ENCODE measurements around the gene HERPUD1. TPM values are rescaled to one million over a fixed set of nuclear protein-coding genes. Genes with fewer than 3 reads are reported as not detected.

The HERPUD1 gene
- total RNA-seq, 1 donor from 2014 or later: 16.1 TPM

DNA sequence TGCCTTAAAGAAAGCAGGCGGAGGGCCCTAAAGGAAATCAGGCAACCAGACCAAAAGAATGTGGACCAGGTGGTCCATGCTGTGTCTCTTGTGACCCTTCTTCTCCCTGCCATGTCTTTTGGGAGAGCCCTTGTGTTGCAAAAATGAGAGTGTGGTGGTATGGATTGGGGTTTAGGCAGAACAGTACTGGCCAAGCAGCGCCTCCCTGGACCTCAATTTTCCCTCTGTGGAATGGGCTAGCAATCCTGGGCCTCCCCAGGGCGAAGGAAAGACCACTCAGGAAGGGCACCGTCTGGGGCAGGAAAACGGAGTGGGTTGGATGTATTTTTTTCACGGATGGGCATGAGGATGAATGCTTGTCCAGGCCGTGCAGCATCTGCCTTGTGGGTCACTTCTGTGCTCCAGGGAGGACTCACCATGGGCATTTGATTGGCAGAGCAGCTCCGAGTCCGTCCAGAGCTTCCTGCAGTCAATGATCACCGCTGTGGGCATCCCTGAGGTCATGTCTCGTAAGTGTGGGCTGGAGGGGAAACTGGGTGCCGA lies 49.9 kb downstream of the HERPUD1 start:
- TF ChIP-seq EZH2 (IDR thresholded peaks at IDR 0.05) (no peak), EZH2phosphoT487 (IDR thresholded peaks at IDR 0.05) (no peak)
- TF ChIP-seq, protein P1, sequence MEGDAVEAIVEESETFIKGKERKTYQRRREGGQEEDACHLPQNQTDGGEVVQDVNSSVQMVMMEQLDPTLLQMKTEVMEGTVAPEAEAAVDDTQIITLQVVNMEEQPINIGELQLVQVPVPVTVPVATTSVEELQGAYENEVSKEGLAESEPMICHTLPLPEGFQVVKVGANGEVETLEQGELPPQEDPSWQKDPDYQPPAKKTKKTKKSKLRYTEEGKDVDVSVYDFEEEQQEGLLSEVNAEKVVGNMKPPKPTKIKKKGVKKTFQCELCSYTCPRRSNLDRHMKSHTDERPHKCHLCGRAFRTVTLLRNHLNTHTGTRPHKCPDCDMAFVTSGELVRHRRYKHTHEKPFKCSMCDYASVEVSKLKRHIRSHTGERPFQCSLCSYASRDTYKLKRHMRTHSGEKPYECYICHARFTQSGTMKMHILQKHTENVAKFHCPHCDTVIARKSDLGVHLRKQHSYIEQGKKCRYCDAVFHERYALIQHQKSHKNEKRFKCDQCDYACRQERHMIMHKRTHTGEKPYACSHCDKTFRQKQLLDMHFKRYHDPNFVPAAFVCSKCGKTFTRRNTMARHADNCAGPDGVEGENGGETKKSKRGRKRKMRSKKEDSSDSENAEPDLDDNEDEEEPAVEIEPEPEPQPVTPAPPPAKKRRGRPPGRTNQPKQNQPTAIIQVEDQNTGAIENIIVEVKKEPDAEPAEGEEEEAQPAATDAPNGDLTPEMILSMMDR (IDR thresholded peaks at IDR 0.05): no peak
- H3K36me3 ChIP-seq: no peaks in the 10 kb centered on the region
- H4K20me1 ChIP-seq (ENCODE audit: low read depth): no peaks in the 10 kb centered on the region
- no peak overlapping the region for H3K4me3 ChIP-seq
- H3K4me3 Mint-ChIP-seq: no peak overlapping the region
- H3K27me3 ChIP-seq: peaks cover under 1% of the 10 kb centered on the region
- peaks cover 7% of the 10 kb centered on the region for H3K4me1 Mint-ChIP-seq
- no peaks in the 10 kb centered on the region for H3K79me2 ChIP-seq (ENCODE audit: low read depth)
- H2AFZ ChIP-seq (replicated peaks): no peak overlapping the region
- no peak overlapping the region for H3K27ac ChIP-seq
- peaks cover 12% of the 10 kb centered on the region for H3K4me1 ChIP-seq
- peaks cover 18% of the 10 kb centered on the region for H3K27me3 Mint-ChIP-seq (ENCODE audit: insufficient read depth, low read depth)
- no peak for DNase-seq (ENCODE audit: low spot score)
- no peak overlapping the region for H3K4me2 ChIP-seq
- H3K9ac ChIP-seq: no peak overlapping the region
- no peaks in the 10 kb centered on the region for H3K9me3 ChIP-seq (ENCODE audit: low read depth)
- peaks cover 14% of the 10 kb centered on the region for H3F3A ChIP-seq (ENCODE audit: low read depth)
- peaks cover 2% of the 10 kb centered on the region for H3K9me3 Mint-ChIP-seq
- H3K27ac Mint-ChIP-seq: no peak overlapping the region
- H3K36me3 Mint-ChIP-seq: no peaks in the 10 kb centered on the region

- TF ChIP-seq, protein P1 (IDR thresholded peaks at IDR 0.05): no peak
- TF ChIP-seq EZH2phosphoT487 (IDR thresholded peaks at IDR 0.05) (no peak), EZH2 (IDR thresholded peaks at IDR 0.05) (no peak)
- no peaks in the 10 kb centered on the region for H3K79me2 ChIP-seq (ENCODE audit: low read depth)
- Mint-ChIP-seq H3K27me3 (ENCODE audit: insufficient read depth, low read depth) (peaks cover 18% of the 10 kb centered on the region), H3K4me3 (no peak overlapping the region), H3K27ac (peak overlapping the region; percentile 6), H3K36me3 (no peaks in the 10 kb centered on the region), H3K9me3 (peaks cover 2% of the 10 kb centered on the region), H3K4me1 (peaks cover 7% of the 10 kb centered on the region)
- peaks cover 12% of the 10 kb centered on the region for H3K4me1 ChIP-seq
- H3F3A ChIP-seq (ENCODE audit: low read depth): peaks cover 14% of the 10 kb centered on the region
- no peak overlapping the region for H3K4me3 ChIP-seq
- no peak overlapping the region for H3K4me2 ChIP-seq
- no peak overlapping the region for H3K27ac ChIP-seq
- H3K36me3 ChIP-seq: no peaks in the 10 kb centered on the region
- no peak for DNase-seq (ENCODE audit: low spot score)
- no peak overlapping the region for H2AFZ ChIP-seq (replicated peaks)
- peaks cover 9% of the 10 kb centered on the region for H3K27me3 ChIP-seq
- no peaks in the 10 kb centered on the region for H4K20me1 ChIP-seq (ENCODE audit: low read depth)
- H3K9me3 ChIP-seq (ENCODE audit: low read depth): no peaks in the 10 kb centered on the region
- no peak overlapping the region for H3K9ac ChIP-seq
These were observed 50.8 kb downstream of the HERPUD1 start for GRCh38 chr16:56982695-56983094.

- Mint-ChIP-seq H3K4me1 (peaks cover 7% of the 10 kb centered on the region), H3K27me3 (ENCODE audit: insufficient read depth, low read depth) (peaks cover 20% of the 10 kb centered on the region), H3K4me3 (no peak overlapping the region), H3K27ac (no peak overlapping the region), H3K36me3 (no peaks in the 10 kb centered on the region), H3K9me3 (peaks cover 2% of the 10 kb centered on the region)
- Histone ChIP-seq H3K36me3 (no peaks in the 10 kb centered on the region), H3K4me3 (no peak overlapping the region), H2AFZ (replicated peaks) (no peak overlapping the region), H4K20me1 (ENCODE audit: low read depth) (no peaks in the 10 kb centered on the region), H3K27ac (no peak overlapping the region), H3K27me3 (peaks cover 15% of the 10 kb centered on the region), H3K79me2 (ENCODE audit: low read depth) (no peaks in the 10 kb centered on the region), H3K4me1 (peaks cover 12% of the 10 kb centered on the region), H3K9ac (no peak overlapping the region), H3F3A (ENCODE audit: low read depth) (peaks cover 14% of the 10 kb centered on the region), H3K9me3 (ENCODE audit: low read depth) (no peaks in the 10 kb centered on the region), H3K4me2 (no peak overlapping the region)
- no peak for TF ChIP-seq EZH2phosphoT487 (IDR thresholded peaks at IDR 0.05)
- TF ChIP-seq, protein P1 (IDR thresholded peaks at IDR 0.05): no peak
- no peak for TF ChIP-seq EZH2 (IDR thresholded peaks at IDR 0.05)
- no peak for DNase-seq (ENCODE audit: low spot score)
These were observed 51.3 kb downstream of the HERPUD1 start for GRCh38 chr16:56983211-56983751.

Data from neural progenitor cell (in vitro differentiated cells).